ENCODE data around the gene IMMT. TPM values are rescaled to one million over a fixed set of nuclear protein-coding genes. Genes with fewer than 3 reads are reported as not detected.
A peak's percentile ranks its signal among the peaks of the same experiment; 100 is the strongest.

The IMMT gene
- total RNA-seq, 1 donor from 2014 or later = 288 TPM

- H3K4me1 ChIP-seq = peaks cover 62% of the 10 kb centered on the region
- peak; percentile 85 for TF ChIP-seq CTCF (IDR thresholded peaks at IDR 0.05; ENCODE audit: borderline replicate concordance)
- H3K4me3 ChIP-seq = no peak overlapping the region
- no peaks in the 10 kb centered on the region for H3K36me3 ChIP-seq
- no peaks in the 10 kb centered on the region for H3K9me3 ChIP-seq (replicated peaks)
- DNase-seq = no peak
- H3K27me3 ChIP-seq (ENCODE audit: low read depth) = no peaks in the 10 kb centered on the region
- peak overlapping the region; percentile 89 for H3K27ac ChIP-seq (replicated peaks)
- intact Hi-C loops (cut with micrococcal nuclease) = loop anchor here (5.0 kb wide), 1 partner anchor 151 kb away; no protein-coding TSS in a partner anchor
Observed at GRCh38 chr2:86221066-86221684, 25.9 kb upstream of the IMMT start.

- no peak overlapping the region for H3K27ac ChIP-seq (replicated peaks)
- intact Hi-C loops (cut with micrococcal nuclease) = loop anchor here (5.0 kb wide), 1 partner anchor 152 kb away; no protein-coding TSS in a partner anchor
- no peak overlapping the region for H3K4me3 ChIP-seq
- H3K9me3 ChIP-seq (replicated peaks) = no peaks in the 10 kb centered on the region
- H3K27me3 ChIP-seq (ENCODE audit: low read depth) = no peaks in the 10 kb centered on the region
- DNase-seq = no peak
- TF ChIP-seq CTCF (IDR thresholded peaks at IDR 0.05; ENCODE audit: borderline replicate concordance) = no peak
- H3K4me1 ChIP-seq = peaks cover 50% of the 10 kb centered on the region
- H3K36me3 ChIP-seq = no peaks in the 10 kb centered on the region
Observed at GRCh38 chr2:86219896-86220295, 24.6 kb upstream of the IMMT start.

- intact Hi-C loops (cut with micrococcal nuclease) = no loop called here
- no peak overlapping the region for H3K27ac ChIP-seq (replicated peaks)
- no peak for TF ChIP-seq CTCF (IDR thresholded peaks at IDR 0.05; ENCODE audit: borderline replicate concordance)
- peaks cover 48% of the 10 kb centered on the region for H3K4me1 ChIP-seq
- H3K27me3 ChIP-seq (ENCODE audit: low read depth) = no peaks in the 10 kb centered on the region
- no peak overlapping the region for H3K4me3 ChIP-seq
- DNase-seq = no peak
- H3K36me3 ChIP-seq = peaks cover 8% of the 10 kb centered on the region
- H3K9me3 ChIP-seq (replicated peaks) = no peaks in the 10 kb centered on the region
Observed at GRCh38 chr2:86218124-86218523, 22.9 kb upstream of the IMMT start.

GRCh38 chr2:86216575-86217555 is 21.6 kb upstream of the IMMT start:
- peaks cover 41% of the 10 kb centered on the region for H3K4me1 ChIP-seq
- H3K27ac ChIP-seq (replicated peaks) = peak overlapping the region; percentile 38
- intact Hi-C loops (cut with micrococcal nuclease) = no loop called here
- H3K27me3 ChIP-seq (ENCODE audit: low read depth) = no peaks in the 10 kb centered on the region
- no peak for DNase-seq
- no peak for TF ChIP-seq CTCF (IDR thresholded peaks at IDR 0.05; ENCODE audit: borderline replicate concordance)
- peak overlapping the region; percentile 34 for H3K4me3 ChIP-seq
- H3K9me3 ChIP-seq (replicated peaks) = no peaks in the 10 kb centered on the region
- peaks cover 20% of the 10 kb centered on the region for H3K36me3 ChIP-seq

- no peak for DNase-seq
- Histone ChIP-seq H3K4me1 (peaks cover 28% of the 10 kb centered on the region), H3K27ac (replicated peaks) (peak overlapping the region; percentile 51), H3K4me3 (no peak overlapping the region), H3K9me3 (replicated peaks) (no peaks in the 10 kb centered on the region), H3K36me3 (peaks cover 44% of the 10 kb centered on the region), H3K27me3 (ENCODE audit: low read depth) (no peaks in the 10 kb centered on the region)
- no peak for TF ChIP-seq CTCF (IDR thresholded peaks at IDR 0.05; ENCODE audit: borderline replicate concordance)
- intact Hi-C loops (cut with micrococcal nuclease) = no loop called here
Observed at GRCh38 chr2:86214503-86214832, 19.2 kb upstream of the IMMT start.
